GM21529 (cell line): ENCODE results near the gene TFCP2L1.

Experiments used
- ATAC-seq: cut with Tn5 transposase; IDR thresholded peaks from one replicate; pipeline ENCODE4 v1.9.1; 2021; ENCODE audit not compliant: unreplicated experiment

The TFCP2L1 gene

GRCh38 chr2:121179467-121179866, 105.5 kb downstream of the TFCP2L1 start:
- no peak for ATAC-seq

- ATAC-seq = no peak
Measured at GRCh38 chr2:121178730-121179129, 106.3 kb downstream of the TFCP2L1 start.

- ATAC-seq = no peak
Measured at GRCh38 chr2:121177896-121178295, 107.1 kb downstream of the TFCP2L1 start.

GRCh38 chr2:121175326-121175725, 109.7 kb downstream of the TFCP2L1 start:
- ATAC-seq = no peak

- ATAC-seq = no peak
Measured at GRCh38 chr2:121173806-121174205, 111.2 kb downstream of the TFCP2L1 start.

- ATAC-seq = no peak
Measured at GRCh38 chr2:121173112-121173511, 111.9 kb downstream of the TFCP2L1 start.

GRCh38 chr2:121172456-121172855, 112.5 kb downstream of the TFCP2L1 start:
- ATAC-seq = no peak

GRCh38 chr2:121171625-121172119, 113.3 kb downstream of the TFCP2L1 start:
- ATAC-seq = no peak

- no peak for ATAC-seq
Measured at GRCh38 chr2:121170577-121170976, 114.4 kb downstream of the TFCP2L1 start.

GRCh38 chr2:121167411-121167810, 117.6 kb downstream of the TFCP2L1 start:
- no peak for ATAC-seq
